ENCODE data around the gene SPOCK2. TPM values are rescaled to one million over a fixed set of nuclear protein-coding genes. Genes with fewer than 3 reads are reported as not detected.

SPOCK2 gene
- total and polyA plus RNA-seq, 2 of the 13 experiments (the other 11 are each of a cell fraction or from before 2014, with no cell fraction given), result 8.6 to 30.6 TPM

- TF ChIP-seq ZNF83 (CRISPR knock-in tag; IDR thresholded peaks at IDR 0.05; ENCODE audit: borderline replicate concordance) (no peak; the same call in 1 of the 2 replicates), AKAP8 (CRISPR knock-in tag; IDR thresholded peaks at IDR 0.05) (no peak; the same call in 1 of the 2 replicates), FOXK2 (IDR thresholded peaks at IDR 0.05) (no peak), ERF (CRISPR knock-in tag; IDR thresholded peaks at IDR 0.05) (peak; percentile 46; the same call in 1 of the 2 replicates), PITX1 (CRISPR knock-in tag; IDR thresholded peaks at IDR 0.05) (peak; percentile 46), DRAP1 (CRISPR knock-in tag; IDR thresholded peaks at IDR 0.05) (no peak; the same call in none of the 2 replicates), GZF1 (CRISPR knock-in tag; IDR thresholded peaks at IDR 0.05) (no peak), SMARCE1 (IDR thresholded peaks at IDR 0.05; ENCODE audit: borderline replicate concordance) (no peak), ZNF546 (CRISPR knock-in tag; conservative IDR thresholded peaks at IDR 0.05) (no peak; the same call in 1 of the 2 replicates), ZFP62 (CRISPR knock-in tag; IDR thresholded peaks at IDR 0.05) (no peak), SIN3A (IDR thresholded peaks at IDR 0.05; ENCODE audit: borderline replicate concordance, low read depth, low read length) (no peak), ZNF605 (CRISPR knock-in tag; IDR thresholded peaks at IDR 0.05) (no peak), GATAD2A (CRISPR knock-in tag; IDR thresholded peaks at IDR 0.05) (peak; percentile 58), ZNF543 (CRISPR knock-in tag; IDR thresholded peaks at IDR 0.05) (peak; percentile 66; the same call in 1 of the 2 replicates), CENPT (CRISPR knock-in tag; IDR thresholded peaks at IDR 0.05; ENCODE audit: low read depth) (0 out of 2 replicates have a peak, but pooled peaks have one; percentile 29), STAT5B (CRISPR knock-in tag; IDR thresholded peaks at IDR 0.05) (no peak), MXD3 (CRISPR knock-in tag; IDR thresholded peaks at IDR 0.05) (no peak), SIN3B (IDR thresholded peaks at IDR 0.05; ENCODE audit: low read length) (no peak), JUN (CRISPR knock-in tag; IDR thresholded peaks at IDR 0.05) (no peak), HBP1 (CRISPR knock-in tag; IDR thresholded peaks at IDR 0.05; ENCODE audit: low read depth) (no peak), GRHL1 (CRISPR knock-in tag; conservative IDR thresholded peaks at IDR 0.05) (no peak), ZNF12 (CRISPR knock-in tag; IDR thresholded peaks at IDR 0.05) (no peak; the same call in 1 of the 2 replicates), SOX6 (IDR thresholded peaks at IDR 0.05) (no peak), SOX6 (CRISPR knock-in tag; IDR thresholded peaks at IDR 0.05) (peak; percentile 69), WIZ (CRISPR knock-in tag; IDR thresholded peaks at IDR 0.05) (no peak), SNAI1 (CRISPR knock-in tag; IDR thresholded peaks at IDR 0.05; ENCODE audit: borderline replicate concordance) (0 out of 2 replicates have a peak, but pooled peaks have one; percentile 6), ZNF292 (CRISPR knock-in tag; IDR thresholded peaks at IDR 0.05; ENCODE audit: borderline replicate concordance, low read depth) (peak; percentile 98), TOPORS (CRISPR knock-in tag; IDR thresholded peaks at IDR 0.05) (0 out of 2 replicates have a peak, but pooled peaks have one; percentile 57), MEIS2 (CRISPR knock-in tag; IDR thresholded peaks at IDR 0.05) (0 out of 2 replicates have a peak, but pooled peaks have one; percentile 58)
Measured at GRCh38 chr10:72044417-72045041, 43.8 kb downstream of the SPOCK2 start (continued).

Data from HepG2 (cell line).